ENCODE measurements around the gene MCTP2.
"Not testable (repeated sequence)": the region's sequence is repeated elsewhere in the genome, so short reads cannot be mapped to it uniquely, and the experiment has no call there.

The MCTP2 gene

GRCh38 chr15:94480289-94480834 lies 249.0 kb downstream of the MCTP2 start:
- CTCF ChIA-PET: no interaction called here

GRCh38 chr15:94485148-94485719 lies 253.9 kb downstream of the MCTP2 start:
- CTCF ChIA-PET: no interaction called here

More at GRCh38 chr15:94480289-94480834, 249.0 kb downstream of the MCTP2 start:
- POLR2A ChIA-PET: no interaction called here
- TF ChIP-seq CTCF (IDR thresholded peaks at IDR 0.05; ENCODE audit: insufficient read depth, low read length, missing control alignments): no peak
- H3K4me3 ChIP-seq (ENCODE audit: low read depth, low read length): no peak overlapping the region
- DNase-seq (ENCODE audit: low read depth, low spot score): no peak

GRCh38 chr15:94487635-94488034 lies 256.3 kb downstream of the MCTP2 start:
- DNase-seq (ENCODE audit: low read depth, low spot score): no peak
- CTCF ChIA-PET: no interaction called here
- no peak for TF ChIP-seq CTCF (IDR thresholded peaks at IDR 0.05; ENCODE audit: insufficient read depth, low read length, missing control alignments)
- no peak overlapping the region for H3K4me3 ChIP-seq (ENCODE audit: low read depth, low read length)
- POLR2A ChIA-PET: no interaction called here

More at GRCh38 chr15:94485148-94485719, 253.9 kb downstream of the MCTP2 start:
- no peak for TF ChIP-seq CTCF (IDR thresholded peaks at IDR 0.05; ENCODE audit: insufficient read depth, low read length, missing control alignments)
- no peak overlapping the region for H3K4me3 ChIP-seq (ENCODE audit: low read depth, low read length)
- no peak for DNase-seq (ENCODE audit: low read depth, low spot score)
- POLR2A ChIA-PET: no interaction called here

- H3K4me3 ChIP-seq (ENCODE audit: low read depth, low read length): no peak overlapping the region
- ChIA-PET POLR2A (no interaction called here), CTCF (no interaction called here)
- TF ChIP-seq CTCF (IDR thresholded peaks at IDR 0.05; ENCODE audit: insufficient read depth, low read length, missing control alignments): no peak
- DNase-seq (ENCODE audit: low read depth, low spot score): no peak
These were observed 261.8 kb downstream of the MCTP2 start for GRCh38 chr15:94493176-94493575.

GRCh38 chr15:94493586-94493985 lies 262.2 kb downstream of the MCTP2 start:
- CTCF ChIA-PET: not testable (repeated sequence)

GRCh38 chr15:94494732-94495131 lies 263.4 kb downstream of the MCTP2 start:
- DNase-seq (ENCODE audit: low read depth, low spot score): no peak
- no peak overlapping the region for H3K4me3 ChIP-seq (ENCODE audit: low read depth, low read length)
- no peak for TF ChIP-seq CTCF (IDR thresholded peaks at IDR 0.05; ENCODE audit: insufficient read depth, low read length, missing control alignments)
- POLR2A ChIA-PET: no interaction called here
- CTCF ChIA-PET: no interaction called here

More at GRCh38 chr15:94493586-94493985, 262.2 kb downstream of the MCTP2 start:
- DNase-seq (ENCODE audit: low read depth, low spot score); H3K4me3 ChIP-seq (ENCODE audit: low read depth, low read length); POLR2A ChIA-PET: not testable (repeated sequence)

GRCh38 chr15:94503293-94503692 lies 271.9 kb downstream of the MCTP2 start:
- ChIA-PET POLR2A (no interaction called here), CTCF (no interaction called here)
- no peak overlapping the region for H3K4me3 ChIP-seq (ENCODE audit: low read depth, low read length)
- no peak for DNase-seq (ENCODE audit: low read depth, low spot score)
- no peak for TF ChIP-seq CTCF (IDR thresholded peaks at IDR 0.05; ENCODE audit: insufficient read depth, low read length, missing control alignments)

All from AG04449 (cell line).